ENCODE results near the gene SPTLC3. TPM values are rescaled to one million over a fixed set of nuclear protein-coding genes. Genes with fewer than 3 reads are reported as not detected.
A peak's percentile ranks its signal among the peaks of the same experiment; 100 is the strongest.

The SPTLC3 gene
- total and polyA plus RNA-seq, 2 of the 13 experiments (the other 11 are each of a cell fraction or from before 2014, with no cell fraction given), result 20.5 to 95.6 TPM

GRCh38 chr20:13089950-13090469, 81.2 kb downstream of the SPTLC3 start (continued):
- TF ChIP-seq ZNF549 (CRISPR knock-in tag; IDR thresholded peaks at IDR 0.05) (0 out of 2 replicates have a peak, but pooled peaks have one; percentile 27), ZNF513 (CRISPR knock-in tag; conservative IDR thresholded peaks at IDR 0.05) (no peak), PREB (CRISPR knock-in tag; IDR thresholded peaks at IDR 0.05) (no peak), RARG (CRISPR knock-in tag; IDR thresholded peaks at IDR 0.05; ENCODE audit: low read depth) (no peak), ZNF737 (CRISPR knock-in tag; IDR thresholded peaks at IDR 0.05; ENCODE audit: borderline replicate concordance) (no peak), GTF2F1 (IDR thresholded peaks at IDR 0.05; ENCODE audit: low read length) (no peak), EEA1 (CRISPR knock-in tag; IDR thresholded peaks at IDR 0.05; ENCODE audit: borderline replicate concordance) (no peak)
- TF ChIP-seq, protein P1, sequence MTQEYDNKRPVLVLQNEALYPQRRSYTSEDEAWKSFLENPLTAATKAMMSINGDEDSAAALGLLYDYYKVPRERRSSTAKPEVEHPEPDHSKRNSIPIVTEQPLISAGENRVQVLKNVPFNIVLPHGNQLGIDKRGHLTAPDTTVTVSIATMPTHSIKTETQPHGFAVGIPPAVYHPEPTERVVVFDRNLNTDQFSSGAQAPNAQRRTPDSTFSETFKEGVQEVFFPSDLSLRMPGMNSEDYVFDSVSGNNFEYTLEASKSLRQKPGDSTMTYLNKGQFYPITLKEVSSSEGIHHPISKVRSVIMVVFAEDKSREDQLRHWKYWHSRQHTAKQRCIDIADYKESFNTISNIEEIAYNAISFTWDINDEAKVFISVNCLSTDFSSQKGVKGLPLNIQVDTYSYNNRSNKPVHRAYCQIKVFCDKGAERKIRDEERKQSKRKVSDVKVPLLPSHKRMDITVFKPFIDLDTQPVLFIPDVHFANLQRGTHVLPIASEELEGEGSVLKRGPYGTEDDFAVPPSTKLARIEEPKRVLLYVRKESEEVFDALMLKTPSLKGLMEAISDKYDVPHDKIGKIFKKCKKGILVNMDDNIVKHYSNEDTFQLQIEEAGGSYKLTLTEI (CRISPR knock-in tag; conservative IDR thresholded peaks at IDR 0.05), result no peak

GRCh38 chr20:13092111-13092510, 83.3 kb downstream of the SPTLC3 start:
- BruUV-seq (replicated peaks), result no TSS peak
- no peak for DNase-seq (ENCODE audit: low spot score)
- Histone ChIP-seq H3K9me3 (ENCODE audit: low read length) (no peaks in the 10 kb centered on the region), H3K79me2 (ENCODE audit: insufficient read depth, low read length) (no peaks in the 10 kb centered on the region), H3K4me3 (replicated peaks in 1 of 3; ENCODE audit: insufficient read depth in 1 of 3, low read depth in 2 of 3, low read length in 3 of 3) (no peak overlapping the region), H3K4me1 (ENCODE audit: insufficient read depth, low read length) (peaks cover 59% of the 10 kb centered on the region), H3K36me3 (replicated peaks in 1 of 2; ENCODE audit: control insufficient read depth in 1 of 2, insufficient read depth in 2 of 2, low read length in 2 of 2) (peaks cover 12 to 42% of the 10 kb centered on the region in 2 experiments), H3K27me3 (ENCODE audit: control insufficient read depth in 1 of 2, insufficient read depth in 2 of 2, low read length in 2 of 2) (no peaks in the 10 kb centered on the region), H3K4me2 (ENCODE audit: low read depth, low read length) (no peak overlapping the region), H2AFZ (ENCODE audit: low read length) (no peak overlapping the region), H3K27ac (ENCODE audit: extremely low read length, insufficient read depth, low read length) (no peak overlapping the region), H3K9ac (ENCODE audit: insufficient read depth, low read depth, low read length) (no peak overlapping the region), H4K20me1 (ENCODE audit: insufficient read depth, low read length) (no peaks in the 10 kb centered on the region)
- ChIA-PET POLR2A (no interaction called here), CTCF (ENCODE audit: low intra/inter-chr PET ratio, low total read pairs) (no interaction called here)
- in situ Hi-C loops (cut with HindIII; ENCODE audit: extremely low pct_ligation_motif_present, low pct_unique_long_range_greater_than_20kb) (no loop called here), intact Hi-C loops (cut with micrococcal nuclease; ENCODE audit: unreplicated experiment) (no loop called here)
- FAIRE-seq, result no peak
- WGBS (ENCODE audit: low lambda C conversion rate), result 95% methylated on average over 2 of the region's 2 CpGs
- ATAC-seq, result no peak
- TF ChIP-seq FOXA1 (IDR thresholded peaks at IDR 0.05) (no peak), FOXA1 (CRISPR knock-in tag; IDR thresholded peaks at IDR 0.05) (no peak), ZNF30 (CRISPR knock-in tag; IDR thresholded peaks at IDR 0.05) (no peak), MNT (IDR thresholded peaks at IDR 0.05) (no peak), NFYC (CRISPR knock-in tag; IDR thresholded peaks at IDR 0.05) (no peak), ZFP36L1 (CRISPR knock-in tag; IDR thresholded peaks at IDR 0.05) (no peak), ZNF569 (CRISPR knock-in tag; IDR thresholded peaks at IDR 0.05; ENCODE audit: borderline replicate concordance) (no peak), HDAC1 (CRISPR knock-in tag; IDR thresholded peaks at IDR 0.05) (no peak), KDM5A (IDR thresholded peaks at IDR 0.05; ENCODE audit: borderline replicate concordance, low read length) (no peak), ZNF160 (CRISPR knock-in tag; IDR thresholded peaks at IDR 0.05) (no peak), ZNF773 (CRISPR knock-in tag; IDR thresholded peaks at IDR 0.05; ENCODE audit: borderline replicate concordance) (no peak), ZNF562 (CRISPR knock-in tag; IDR thresholded peaks at IDR 0.05; ENCODE audit: borderline replicate concordance) (no peak)
